ENCODE measurements around the gene HRK.

- TF ChIP-seq, protein P1, sequence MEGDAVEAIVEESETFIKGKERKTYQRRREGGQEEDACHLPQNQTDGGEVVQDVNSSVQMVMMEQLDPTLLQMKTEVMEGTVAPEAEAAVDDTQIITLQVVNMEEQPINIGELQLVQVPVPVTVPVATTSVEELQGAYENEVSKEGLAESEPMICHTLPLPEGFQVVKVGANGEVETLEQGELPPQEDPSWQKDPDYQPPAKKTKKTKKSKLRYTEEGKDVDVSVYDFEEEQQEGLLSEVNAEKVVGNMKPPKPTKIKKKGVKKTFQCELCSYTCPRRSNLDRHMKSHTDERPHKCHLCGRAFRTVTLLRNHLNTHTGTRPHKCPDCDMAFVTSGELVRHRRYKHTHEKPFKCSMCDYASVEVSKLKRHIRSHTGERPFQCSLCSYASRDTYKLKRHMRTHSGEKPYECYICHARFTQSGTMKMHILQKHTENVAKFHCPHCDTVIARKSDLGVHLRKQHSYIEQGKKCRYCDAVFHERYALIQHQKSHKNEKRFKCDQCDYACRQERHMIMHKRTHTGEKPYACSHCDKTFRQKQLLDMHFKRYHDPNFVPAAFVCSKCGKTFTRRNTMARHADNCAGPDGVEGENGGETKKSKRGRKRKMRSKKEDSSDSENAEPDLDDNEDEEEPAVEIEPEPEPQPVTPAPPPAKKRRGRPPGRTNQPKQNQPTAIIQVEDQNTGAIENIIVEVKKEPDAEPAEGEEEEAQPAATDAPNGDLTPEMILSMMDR (IDR thresholded peaks at IDR 0.05): no peak
- TF ChIP-seq POLR2A (IDR thresholded peaks at IDR 0.05): no peak
Measured at GRCh38 chr12:116891019-116891418, 9.8 kb upstream of the HRK start.

Measured in heart left ventricle (tissue), 13 donors.